ENCODE measurements around the gene KIF15. TPM values are rescaled to one million over a fixed set of nuclear protein-coding genes. Genes with fewer than 3 reads are reported as not detected.

The KIF15 gene
- total RNA-seq, 4 donors from 2014 or later = 0.13 to 2.4 (median 0.51) TPM

DNA sequence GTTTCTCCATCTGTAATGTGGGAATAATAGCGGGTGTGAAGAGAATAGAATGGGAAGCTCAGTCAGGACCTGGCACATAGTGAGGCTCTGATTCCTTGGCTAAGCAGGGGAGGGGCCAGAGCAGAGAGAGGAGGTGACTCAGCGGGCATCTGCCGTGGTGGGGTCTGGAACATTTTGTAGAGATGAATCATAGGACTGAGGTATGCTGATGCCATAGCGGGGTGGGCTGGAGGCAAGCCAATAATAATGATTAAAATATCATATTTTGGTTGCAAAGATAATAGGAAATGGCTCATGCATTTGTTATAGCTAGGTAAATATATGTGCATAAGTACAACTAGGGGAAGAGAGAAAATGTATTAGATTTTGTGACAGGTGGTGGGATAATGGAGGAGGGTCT is 124.0 kb downstream of the KIF15 start:
- no peaks in the 10 kb centered on the region for H3K36me3 ChIP-seq
- peak overlapping the region in 1 of 4 donors; percentile 15 for H3K27ac ChIP-seq
- 0 to 37% methylated on average over 1 to 3 of the region's 4 CpGs for WGBS, 2 donors (ENCODE audit: low coverage in 1 of 2)
- no peaks in the 10 kb centered on the region for H3K9me3 ChIP-seq
- no peak overlapping the region for H3K4me3 ChIP-seq
- no peaks in the 10 kb centered on the region for H3K4me1 ChIP-seq
- H3K27me3 ChIP-seq = peaks cover 19% of the 10 kb centered on the region
- TF ChIP-seq POLR2A (IDR thresholded peaks at IDR 0.05) = no peak
- no peak for ATAC-seq

- no peak overlapping the region for H3K4me3 ChIP-seq
- H3K27ac ChIP-seq = no peak overlapping the region
- peaks cover 19% of the 10 kb centered on the region for H3K27me3 ChIP-seq
- H3K4me1 ChIP-seq = no peaks in the 10 kb centered on the region
- TF ChIP-seq POLR2AphosphoS5 (IDR thresholded peaks at IDR 0.05) = no peak
- TF ChIP-seq POLR2A (IDR thresholded peaks at IDR 0.05) = no peak
- TF ChIP-seq, protein P1, sequence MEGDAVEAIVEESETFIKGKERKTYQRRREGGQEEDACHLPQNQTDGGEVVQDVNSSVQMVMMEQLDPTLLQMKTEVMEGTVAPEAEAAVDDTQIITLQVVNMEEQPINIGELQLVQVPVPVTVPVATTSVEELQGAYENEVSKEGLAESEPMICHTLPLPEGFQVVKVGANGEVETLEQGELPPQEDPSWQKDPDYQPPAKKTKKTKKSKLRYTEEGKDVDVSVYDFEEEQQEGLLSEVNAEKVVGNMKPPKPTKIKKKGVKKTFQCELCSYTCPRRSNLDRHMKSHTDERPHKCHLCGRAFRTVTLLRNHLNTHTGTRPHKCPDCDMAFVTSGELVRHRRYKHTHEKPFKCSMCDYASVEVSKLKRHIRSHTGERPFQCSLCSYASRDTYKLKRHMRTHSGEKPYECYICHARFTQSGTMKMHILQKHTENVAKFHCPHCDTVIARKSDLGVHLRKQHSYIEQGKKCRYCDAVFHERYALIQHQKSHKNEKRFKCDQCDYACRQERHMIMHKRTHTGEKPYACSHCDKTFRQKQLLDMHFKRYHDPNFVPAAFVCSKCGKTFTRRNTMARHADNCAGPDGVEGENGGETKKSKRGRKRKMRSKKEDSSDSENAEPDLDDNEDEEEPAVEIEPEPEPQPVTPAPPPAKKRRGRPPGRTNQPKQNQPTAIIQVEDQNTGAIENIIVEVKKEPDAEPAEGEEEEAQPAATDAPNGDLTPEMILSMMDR (IDR thresholded peaks at IDR 0.05) = no peak
- no peak for TF ChIP-seq EP300 (IDR thresholded peaks at IDR 0.05)
- ATAC-seq = no peak
- WGBS, 2 donors (ENCODE audit: low coverage in 1 of 2) = 45 to 89% methylated on average over 1 to 2 of the region's 3 CpGs
- no peaks in the 10 kb centered on the region for H3K36me3 ChIP-seq
- H3K9me3 ChIP-seq = no peaks in the 10 kb centered on the region
These were observed 125.0 kb downstream of the KIF15 start for GRCh38 chr3:44886561-44886960.

DNA sequence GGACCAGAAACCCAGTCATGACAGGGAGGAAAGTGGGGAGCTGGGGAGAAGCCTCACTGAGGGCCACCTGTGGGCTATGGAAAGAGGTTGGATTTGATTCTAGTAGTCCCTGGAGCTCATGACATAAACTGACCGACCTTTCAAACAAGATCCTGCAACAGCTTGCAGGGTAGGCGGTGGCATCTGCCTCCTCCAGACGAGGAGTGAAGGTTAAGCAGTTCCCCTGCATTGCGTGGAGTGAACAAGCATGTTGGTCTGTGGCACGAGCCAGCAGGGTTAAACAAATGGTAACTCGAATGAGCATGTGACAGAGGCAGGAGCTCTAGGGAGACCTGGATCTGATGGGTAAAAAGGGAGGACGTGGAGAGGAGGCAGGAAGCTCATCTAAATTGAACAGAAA is 125.5 kb downstream of the KIF15 start:
- H3K4me1 ChIP-seq = no peaks in the 10 kb centered on the region
- 75% methylated on average over 6 to 7 of the region's 7 CpGs for WGBS, 2 donors (ENCODE audit: low coverage in 1 of 2)

DNA sequence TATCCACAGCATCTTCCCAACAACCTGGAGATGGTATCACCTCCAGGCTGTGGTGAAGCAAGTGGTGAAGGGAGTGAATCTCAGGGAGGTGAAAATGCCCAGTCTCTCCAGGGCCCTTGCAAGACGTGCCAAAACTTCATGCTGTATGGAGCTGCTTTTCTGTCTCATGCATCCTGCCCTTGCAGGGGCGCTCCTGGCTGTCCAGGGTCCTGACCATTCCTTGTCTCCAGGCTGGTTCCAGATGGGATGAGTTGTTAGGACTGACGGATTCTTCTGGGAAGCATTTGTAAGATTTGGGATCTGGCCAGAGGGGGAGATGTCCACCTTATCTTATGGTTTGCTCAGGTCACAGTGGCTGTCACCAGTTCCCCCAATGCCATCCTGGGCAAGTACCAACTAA is 128.7 kb downstream of the KIF15 start:
- Histone ChIP-seq H3K9me3 (no peaks in the 10 kb centered on the region), H3K4me3 (no peak overlapping the region), H3K4me1 (no peaks in the 10 kb centered on the region), H3K36me3 (no peaks in the 10 kb centered on the region), H3K27me3 (peaks cover 17% of the 10 kb centered on the region), H3K27ac (no peak overlapping the region)
- TF ChIP-seq EP300 (IDR thresholded peaks at IDR 0.05) = no peak
- no peak for TF ChIP-seq POLR2A (IDR thresholded peaks at IDR 0.05)
- TF ChIP-seq POLR2AphosphoS5 (IDR thresholded peaks at IDR 0.05) = no peak
- TF ChIP-seq, protein P1 (IDR thresholded peaks at IDR 0.05) = no peak
- ATAC-seq = no peak
- 34% methylated on average over 2 of the region's 3 CpGs; no CpG with 5 or more reads in 1 of the 2 donors for WGBS, 2 donors (ENCODE audit: low coverage in 1 of 2)

More for the DNA sequence above, 125.5 kb downstream of the KIF15 start:
- no peak overlapping the region for H3K4me3 ChIP-seq
- TF ChIP-seq POLR2A (IDR thresholded peaks at IDR 0.05) = no peak
- no peak for TF ChIP-seq EP300 (IDR thresholded peaks at IDR 0.05)
- no peak for TF ChIP-seq POLR2AphosphoS5 (IDR thresholded peaks at IDR 0.05)
- TF ChIP-seq, protein P1 (IDR thresholded peaks at IDR 0.05) = no peak
- H3K27ac ChIP-seq = no peak overlapping the region
- H3K36me3 ChIP-seq = no peaks in the 10 kb centered on the region
- no peak for ATAC-seq
- H3K9me3 ChIP-seq = no peaks in the 10 kb centered on the region
- H3K27me3 ChIP-seq = peaks cover 19% of the 10 kb centered on the region

GRCh38 chr3:44890852-44891251 is 129.3 kb downstream of the KIF15 start:
- Histone ChIP-seq H3K36me3 (no peaks in the 10 kb centered on the region), H3K27me3 (peaks cover 17% of the 10 kb centered on the region), H3K9me3 (no peaks in the 10 kb centered on the region), H3K4me1 (no peaks in the 10 kb centered on the region), H3K27ac (no peak overlapping the region), H3K4me3 (no peak overlapping the region)
- 70 to 89% methylated on average over 3 of the region's 3 CpGs for WGBS, 2 donors (ENCODE audit: low coverage in 1 of 2)
- TF ChIP-seq, protein P1 (IDR thresholded peaks at IDR 0.05) = no peak
- TF ChIP-seq POLR2A (IDR thresholded peaks at IDR 0.05) (no peak), EP300 (IDR thresholded peaks at IDR 0.05) (no peak), POLR2AphosphoS5 (IDR thresholded peaks at IDR 0.05) (no peak)
- no peak for ATAC-seq
